Peyer's patch (tissue), 4 donors: ENCODE measurements around the gene CACNA2D4. TPM values are rescaled to one million over a fixed set of nuclear protein-coding genes. Genes with fewer than 3 reads are reported as not detected.

ENCODE experiments used
- DNase-seq, 3 donors: peaks; one replicate each; pipeline ENCODE4 v3.0.0-alpha.2; 2017 to 2019
- H3K27ac ChIP-seq, 4 donors: fragments of 200-600 bp; sonication (generic); one replicate each; pipeline ENCODE4 v1.5.1; 2016 to 2019
- H3K27me3 ChIP-seq, 2 donors: fragments of 200-600 bp; sonication (generic); one replicate each; pipeline ENCODE4 v1.5.1; 2019
- H3K36me3 ChIP-seq, 3 donors: fragments of 200-600 bp; sonication (generic); one replicate each; pipeline ENCODE4 v1.5.1; 2016 to 2019
- H3K4me1 ChIP-seq, 4 donors: fragments of 200-600 bp; sonication (generic); one replicate each; pipeline ENCODE4 v1.5.1; 2016 to 2019
- H3K4me3 ChIP-seq, 4 donors: fragments of 200-600 bp; sonication (generic); 1 replicate in 3 of 4; 2 replicates in 1 of 4; pipeline ENCODE4 v1.5.1; 2016 to 2019; ENCODE audit warnings: mild to moderate bottlenecking in 1 of 4
- H3K9me3 ChIP-seq, 4 donors: fragments of 200-600 bp; sonication (generic); one replicate each; pipeline ENCODE4 v1.5.1; 2016 to 2019; ENCODE audit warnings: mild to moderate bottlenecking in 1 of 4
- POLR2A ChIP-seq, 2 donors: fragments of 450-650 bp; IDR thresholded peaks; one replicate each; pipeline ENCODE4 v1.5.1; 2017; ENCODE audit warnings: antibody characterized with exemption in 2 of 2, mild to moderate bottlenecking in 2 of 2, moderate library complexity in 2 of 2
- total RNA-seq, 4 donors: library from RNA; depleted of rRNA; stranded (reverse); fragments of >200 nt; gene quantifications; one replicate each; pipeline ENCODE4 v1.1.0, GENCODE V29; 2016
- TF ChIP-seq, protein P1 (sequence below), 6 experiments: fragments of 450-650 bp in 4 of 6; fragments of 200-600 bp in 2 of 6; sonication (generic) in 1 of 6; IDR thresholded peaks; one replicate each; pipeline ENCODE4 v1.5.1; 2017 to 2019; ENCODE audit warnings: antibody characterized with exemption in 6 of 6, mild to moderate bottlenecking in 3 of 6, moderate library complexity in 1 of 6

Gene CACNA2D4
- total RNA-seq, 4 donors from 2014 or later, result 9.5 to 19.3 (median 12.3) TPM

DNA sequence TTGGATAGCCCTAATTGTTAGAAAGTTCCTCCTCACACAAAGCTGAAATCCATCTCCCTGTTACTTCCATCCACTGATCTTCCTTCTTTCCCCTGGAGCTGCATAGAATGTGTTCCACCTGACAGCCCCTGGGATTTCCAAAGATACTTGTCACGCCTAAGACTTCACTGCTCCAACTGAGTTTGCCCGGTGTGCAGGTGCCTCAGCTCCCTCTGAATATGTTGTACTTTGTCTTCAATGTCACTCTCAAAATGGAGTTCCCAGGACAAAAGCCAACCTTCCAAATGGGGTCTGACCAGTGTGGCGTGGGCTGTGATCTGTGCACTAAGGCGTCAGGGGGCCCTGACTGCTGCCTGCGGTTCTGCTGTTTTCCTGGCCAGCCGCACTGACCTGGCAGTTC, 42.8 kb downstream of the CACNA2D4 start:
- Histone ChIP-seq H3K4me1 (no peaks in the 10 kb centered on the region), H3K27me3 (no peaks in the 10 kb centered on the region), H3K9me3 (no peaks in the 10 kb centered on the region), H3K36me3 (no peaks in the 10 kb centered on the region), H3K27ac (no peak overlapping the region), H3K4me3 (no peak overlapping the region)
- TF ChIP-seq, protein P1, sequence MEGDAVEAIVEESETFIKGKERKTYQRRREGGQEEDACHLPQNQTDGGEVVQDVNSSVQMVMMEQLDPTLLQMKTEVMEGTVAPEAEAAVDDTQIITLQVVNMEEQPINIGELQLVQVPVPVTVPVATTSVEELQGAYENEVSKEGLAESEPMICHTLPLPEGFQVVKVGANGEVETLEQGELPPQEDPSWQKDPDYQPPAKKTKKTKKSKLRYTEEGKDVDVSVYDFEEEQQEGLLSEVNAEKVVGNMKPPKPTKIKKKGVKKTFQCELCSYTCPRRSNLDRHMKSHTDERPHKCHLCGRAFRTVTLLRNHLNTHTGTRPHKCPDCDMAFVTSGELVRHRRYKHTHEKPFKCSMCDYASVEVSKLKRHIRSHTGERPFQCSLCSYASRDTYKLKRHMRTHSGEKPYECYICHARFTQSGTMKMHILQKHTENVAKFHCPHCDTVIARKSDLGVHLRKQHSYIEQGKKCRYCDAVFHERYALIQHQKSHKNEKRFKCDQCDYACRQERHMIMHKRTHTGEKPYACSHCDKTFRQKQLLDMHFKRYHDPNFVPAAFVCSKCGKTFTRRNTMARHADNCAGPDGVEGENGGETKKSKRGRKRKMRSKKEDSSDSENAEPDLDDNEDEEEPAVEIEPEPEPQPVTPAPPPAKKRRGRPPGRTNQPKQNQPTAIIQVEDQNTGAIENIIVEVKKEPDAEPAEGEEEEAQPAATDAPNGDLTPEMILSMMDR (IDR thresholded peaks at IDR 0.05), result no peak
- TF ChIP-seq POLR2A (IDR thresholded peaks at IDR 0.05), result no peak
- DNase-seq, result no peak

DNA sequence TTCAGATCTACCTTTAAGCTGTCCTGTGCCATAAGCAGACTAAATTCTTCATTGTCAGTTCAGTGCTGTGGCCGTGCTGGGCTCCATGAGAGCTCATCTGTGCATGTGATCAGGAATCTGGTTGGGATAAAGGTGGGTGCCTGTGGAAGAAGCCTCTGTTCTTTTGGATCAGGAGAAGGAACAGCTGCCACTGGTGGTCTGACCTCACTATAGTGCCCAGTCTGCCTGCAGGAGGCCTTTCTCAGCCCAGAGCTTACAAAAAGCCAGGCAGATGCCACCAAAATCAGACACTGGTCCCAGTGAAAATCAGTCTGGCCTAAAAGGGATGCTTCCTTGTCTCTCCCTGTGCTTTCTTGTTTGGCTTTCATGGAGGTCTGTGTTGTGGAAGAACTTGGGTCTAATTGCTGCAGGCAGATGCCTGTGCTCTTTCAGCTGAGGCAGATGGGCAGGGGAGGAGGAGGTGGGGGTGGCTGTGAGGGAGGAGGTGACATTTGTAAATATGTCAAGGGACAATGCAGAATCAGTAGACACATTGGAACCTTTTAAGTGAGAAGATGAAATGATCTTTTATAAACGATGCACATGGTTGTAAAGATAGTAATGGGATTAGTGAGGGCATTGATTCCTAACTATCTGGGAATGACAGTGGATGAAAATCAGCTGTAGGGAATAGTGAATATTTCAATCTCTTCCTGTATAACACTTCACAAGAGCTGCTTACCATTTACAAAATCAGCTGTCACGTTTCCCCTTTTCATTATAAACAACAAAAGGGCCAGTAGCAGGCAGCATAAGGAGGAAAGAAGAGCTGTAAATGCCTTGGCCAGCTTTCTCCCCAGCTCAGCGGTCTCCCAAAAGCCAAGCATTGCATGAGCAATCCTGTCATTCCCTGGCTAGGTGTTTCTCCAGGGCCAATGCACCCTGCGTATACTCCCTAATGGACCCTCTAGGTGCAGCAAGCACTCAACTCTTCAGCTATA, 44.6 kb downstream of the CACNA2D4 start:
- TF ChIP-seq, protein P1 (IDR thresholded peaks at IDR 0.05), result no peak
- TF ChIP-seq POLR2A (IDR thresholded peaks at IDR 0.05), result no peak
- DNase-seq, result no peak

DNA sequence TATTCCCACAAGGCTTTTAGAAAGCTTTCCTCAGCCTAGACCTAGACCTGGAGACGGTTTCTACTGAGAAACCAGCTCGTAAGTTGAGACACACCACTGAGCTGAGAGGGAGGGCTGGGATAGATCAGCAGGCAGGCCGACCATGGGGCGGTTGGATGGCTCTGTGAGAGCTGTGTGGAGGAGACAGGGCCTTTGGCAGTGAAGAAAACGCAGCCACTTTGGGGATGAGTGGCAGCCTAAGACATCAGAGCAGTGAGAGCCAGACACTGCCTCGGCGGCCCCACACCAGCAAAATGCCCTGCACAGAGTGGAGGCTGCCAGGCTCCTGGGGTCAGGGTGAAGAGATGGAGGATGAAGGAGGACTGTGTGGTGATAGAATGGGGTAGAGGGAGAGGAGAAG, 46.0 kb downstream of the CACNA2D4 start:
- Histone ChIP-seq H3K4me1 (no peaks in the 10 kb centered on the region), H3K36me3 (no peaks in the 10 kb centered on the region), H3K27me3 (no peaks in the 10 kb centered on the region), H3K9me3 (no peaks in the 10 kb centered on the region), H3K4me3 (no peak overlapping the region), H3K27ac (no peak overlapping the region)
- no peak for TF ChIP-seq POLR2A (IDR thresholded peaks at IDR 0.05)
- TF ChIP-seq, protein P1 (IDR thresholded peaks at IDR 0.05), result no peak
- no peak for DNase-seq

More for the DNA sequence above, 44.6 kb downstream of the CACNA2D4 start:
- H3K4me3 ChIP-seq, result no peak overlapping the region
- H3K9me3 ChIP-seq, result no peaks in the 10 kb centered on the region
- no peaks in the 10 kb centered on the region for H3K27me3 ChIP-seq
- no peaks in the 10 kb centered on the region for H3K36me3 ChIP-seq
- no peaks in the 10 kb centered on the region for H3K4me1 ChIP-seq
- no peak overlapping the region for H3K27ac ChIP-seq

DNA sequence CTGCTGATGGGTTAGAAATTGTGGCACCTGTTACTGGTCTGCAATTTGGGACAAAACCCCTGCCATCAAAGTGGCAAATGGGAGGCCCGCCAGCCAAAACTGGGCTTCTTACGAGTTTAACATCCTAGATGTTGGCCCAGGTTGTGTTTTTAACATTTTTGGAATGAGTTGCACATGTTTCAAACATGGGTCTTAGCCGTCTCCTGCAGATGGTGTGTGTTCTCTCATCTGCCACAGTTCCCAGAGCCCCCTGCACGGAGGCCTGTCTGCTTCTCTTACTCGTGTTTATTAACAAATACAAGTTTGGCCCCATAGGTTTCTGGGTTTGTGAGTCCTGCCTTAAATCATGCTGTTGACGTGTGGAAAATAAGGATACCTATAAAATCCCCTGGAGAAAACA, 46.5 kb downstream of the CACNA2D4 start:
- Histone ChIP-seq H3K9me3 (no peaks in the 10 kb centered on the region), H3K4me3 (no peak overlapping the region), H3K27ac (no peak overlapping the region), H3K27me3 (no peaks in the 10 kb centered on the region), H3K36me3 (no peaks in the 10 kb centered on the region), H3K4me1 (no peaks in the 10 kb centered on the region)
- no peak for TF ChIP-seq POLR2A (IDR thresholded peaks at IDR 0.05)
- TF ChIP-seq, protein P1 (IDR thresholded peaks at IDR 0.05), result no peak
- no peak for DNase-seq

DNA sequence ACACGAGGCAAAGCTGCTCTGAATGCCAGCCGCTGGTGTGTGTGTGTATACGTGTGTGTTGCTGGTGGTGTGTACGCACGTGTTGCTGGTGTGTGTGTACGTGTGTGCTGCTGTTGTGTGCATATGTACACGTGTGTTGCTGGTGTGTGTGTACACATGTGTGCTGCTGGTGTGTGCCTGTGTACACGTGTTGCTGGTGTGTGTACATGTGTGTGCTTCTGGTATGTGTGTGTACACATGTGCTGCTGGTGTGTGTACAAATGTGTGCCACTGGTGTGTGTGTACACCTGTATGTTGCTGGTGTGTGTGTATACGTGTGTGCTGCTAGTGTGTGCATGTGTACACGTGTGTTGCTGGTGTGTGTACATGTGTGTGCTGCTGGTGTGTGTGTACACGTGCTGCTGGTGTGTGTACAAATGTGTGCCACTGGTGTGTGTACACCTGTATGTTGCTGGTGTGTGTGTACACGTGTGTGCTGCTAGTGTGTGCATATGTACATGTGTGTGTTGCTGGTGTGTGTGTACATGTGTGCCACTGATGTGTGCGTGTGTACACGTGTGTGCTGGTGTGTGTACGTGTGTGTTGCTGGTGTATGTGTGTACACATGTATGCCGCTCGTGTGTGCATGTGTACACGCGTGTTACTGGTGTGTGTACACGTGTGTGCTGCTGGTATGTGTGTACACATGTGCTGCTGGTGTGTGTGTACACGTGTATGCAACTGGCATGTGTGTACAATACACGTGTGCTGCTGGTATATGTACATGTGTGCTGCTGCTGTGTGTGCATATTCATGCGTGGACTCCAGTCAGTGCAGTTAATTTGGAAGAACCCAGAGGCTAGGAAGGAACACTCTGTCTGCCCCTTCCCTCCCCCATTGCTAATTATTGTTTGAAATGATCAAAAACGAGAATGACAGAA, 47.2 kb downstream of the CACNA2D4 start:
- Histone ChIP-seq H3K4me3 (no peak overlapping the region), H3K27ac (no peak overlapping the region), H3K36me3 (no peaks in the 10 kb centered on the region), H3K27me3 (no peaks in the 10 kb centered on the region), H3K9me3 (no peaks in the 10 kb centered on the region), H3K4me1 (no peaks in the 10 kb centered on the region)
- TF ChIP-seq, protein P1 (IDR thresholded peaks at IDR 0.05), result no peak
- TF ChIP-seq POLR2A (IDR thresholded peaks at IDR 0.05), result no peak
- DNase-seq, result no peak
